Measurements from ENCODE around the gene MAML1. TPM values are rescaled to one million over a fixed set of nuclear protein-coding genes. Genes with fewer than 3 reads are reported as not detected.
A peak's percentile ranks its signal among the peaks of the same experiment; 100 is the strongest.

The MAML1 gene
- total RNA-seq, 1 experiment from 2014 or later = 42.2 TPM

DNA sequence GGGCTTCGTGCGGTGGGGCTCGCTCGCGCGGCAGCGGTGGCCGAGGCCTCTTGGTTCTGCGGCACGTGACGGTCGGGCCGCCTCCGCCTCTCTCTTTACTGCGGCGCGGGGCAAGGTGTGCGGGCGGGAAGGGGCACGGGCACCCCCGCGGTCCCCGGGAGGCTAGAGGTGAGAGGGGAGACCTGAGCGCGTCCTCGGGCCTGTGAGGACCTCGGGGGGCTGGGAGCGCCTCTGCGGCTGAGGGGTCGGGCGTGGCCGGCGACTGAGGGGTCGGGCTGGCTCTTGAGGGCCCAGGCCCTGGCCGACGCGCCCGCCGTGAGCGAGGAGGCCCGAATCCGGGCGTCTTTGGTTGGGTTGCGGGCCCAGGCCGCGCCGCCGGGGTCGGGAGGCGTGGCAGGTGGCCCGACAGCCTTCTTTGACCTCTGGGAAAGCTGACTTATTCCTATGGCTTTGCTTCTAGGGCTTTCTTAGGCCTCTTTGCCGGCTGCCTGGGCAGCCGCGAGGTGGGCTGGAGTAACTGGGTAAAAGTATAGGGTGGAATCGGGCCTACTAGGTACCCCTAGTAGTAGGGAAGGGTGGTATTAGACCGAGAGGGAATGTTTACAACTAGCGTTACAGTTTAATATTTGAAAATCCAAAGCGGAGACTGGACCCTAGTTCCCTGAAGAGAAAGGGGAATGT is 33.5 kb upstream of the MAML1 start, which contains the start of gene CANX (continued):
- no peak for TF ChIP-seq ARID4B (CRISPR knock-in tag; IDR thresholded peaks at IDR 0.05; ENCODE audit: borderline replicate concordance)
- TF ChIP-seq MAX (CRISPR knock-in tag; IDR thresholded peaks at IDR 0.05) = peak; percentile 96; the same call in 1 of the 2 replicates
- no peak for TF ChIP-seq NFYB (CRISPR knock-in tag; conservative IDR thresholded peaks at IDR 0.05; ENCODE audit: low read depth)
- no peak for TF ChIP-seq GTF2I (CRISPR knock-in tag; conservative IDR thresholded peaks at IDR 0.05)
- TF ChIP-seq, protein P1, sequence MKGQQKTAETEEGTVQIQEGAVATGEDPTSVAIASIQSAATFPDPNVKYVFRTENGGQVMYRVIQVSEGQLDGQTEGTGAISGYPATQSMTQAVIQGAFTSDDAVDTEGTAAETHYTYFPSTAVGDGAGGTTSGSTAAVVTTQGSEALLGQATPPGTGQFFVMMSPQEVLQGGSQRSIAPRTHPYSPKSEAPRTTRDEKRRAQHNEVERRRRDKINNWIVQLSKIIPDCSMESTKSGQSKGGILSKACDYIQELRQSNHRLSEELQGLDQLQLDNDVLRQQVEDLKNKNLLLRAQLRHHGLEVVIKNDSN (CRISPR knock-in tag; IDR thresholded peaks at IDR 0.05) = peak; percentile 96
- TF ChIP-seq ZNF423 (CRISPR knock-in tag; IDR thresholded peaks at IDR 0.05) = no peak
- peak; percentile 52; the same call in 1 of the 2 replicates for TF ChIP-seq SP1 (CRISPR knock-in tag; conservative IDR thresholded peaks at IDR 0.05)
- TF ChIP-seq SMAD3 (CRISPR knock-in tag; IDR thresholded peaks at IDR 0.05; ENCODE audit: borderline replicate concordance) = 0 out of 2 replicates have a peak, but pooled peaks have one; percentile 50
- 0 out of 2 replicates have a peak, but pooled peaks have one; percentile 27 for TF ChIP-seq EMX1 (CRISPR knock-in tag; IDR thresholded peaks at IDR 0.05)
- TF ChIP-seq PREB (CRISPR knock-in tag; IDR thresholded peaks at IDR 0.05; ENCODE audit: borderline replicate concordance) = no peak
- no peak for TF ChIP-seq FOXK1 (CRISPR knock-in tag; IDR thresholded peaks at IDR 0.05)
- TF ChIP-seq ETV6 (CRISPR knock-in tag; IDR thresholded peaks at IDR 0.05) = peak; percentile 16
- TF ChIP-seq TCF7 (CRISPR knock-in tag; IDR thresholded peaks at IDR 0.05; ENCODE audit: low read depth) = 0 out of 2 replicates have a peak, but pooled peaks have one; percentile 27
- TF ChIP-seq, protein P2, sequence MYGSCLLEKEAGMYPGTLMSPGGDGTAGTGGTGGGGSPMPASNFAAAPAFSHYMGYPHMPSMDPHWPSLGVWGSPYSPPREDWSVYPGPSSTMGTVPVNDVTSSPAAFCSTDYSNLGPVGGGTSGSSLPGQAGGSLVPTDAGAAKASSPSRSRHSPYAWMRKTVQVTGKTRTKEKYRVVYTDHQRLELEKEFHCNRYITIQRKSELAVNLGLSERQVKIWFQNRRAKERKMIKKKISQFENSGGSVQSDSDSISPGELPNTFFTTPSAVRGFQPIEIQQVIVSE (CRISPR knock-in tag; IDR thresholded peaks at IDR 0.05; ENCODE audit: borderline replicate concordance) = no peak
- peak; percentile 57; the same call in 1 of the 2 replicates for TF ChIP-seq ZNF416 (CRISPR knock-in tag; IDR thresholded peaks at IDR 0.05)
- TF ChIP-seq CBFB (CRISPR knock-in tag; IDR thresholded peaks at IDR 0.05; ENCODE audit: low read depth) = no peak
- TF ChIP-seq, protein P3, sequence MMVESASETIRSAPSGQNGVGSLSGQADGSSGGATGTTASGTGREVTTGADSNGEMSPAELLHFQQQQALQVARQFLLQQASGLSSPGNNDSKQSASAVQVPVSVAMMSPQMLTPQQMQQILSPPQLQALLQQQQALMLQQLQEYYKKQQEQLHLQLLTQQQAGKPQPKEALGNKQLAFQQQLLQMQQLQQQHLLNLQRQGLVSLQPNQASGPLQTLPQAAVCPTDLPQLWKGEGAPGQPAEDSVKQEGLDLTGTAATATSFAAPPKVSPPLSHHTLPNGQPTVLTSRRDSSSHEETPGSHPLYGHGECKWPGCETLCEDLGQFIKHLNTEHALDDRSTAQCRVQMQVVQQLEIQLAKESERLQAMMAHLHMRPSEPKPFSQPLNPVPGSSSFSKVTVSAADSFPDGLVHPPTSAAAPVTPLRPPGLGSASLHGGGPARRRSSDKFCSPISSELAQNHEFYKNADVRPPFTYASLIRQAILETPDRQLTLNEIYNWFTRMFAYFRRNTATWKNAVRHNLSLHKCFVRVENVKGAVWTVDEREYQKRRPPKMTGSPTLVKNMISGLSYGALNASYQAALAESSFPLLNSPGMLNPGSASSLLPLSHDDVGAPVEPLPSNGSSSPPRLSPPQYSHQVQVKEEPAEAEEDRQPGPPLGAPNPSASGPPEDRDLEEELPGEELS (CRISPR knock-in tag; IDR thresholded peaks at IDR 0.05) = 0 out of 2 replicates have a peak, but pooled peaks have one; percentile 46
- peak; percentile 37; the same call in 1 of the 2 replicates for TF ChIP-seq ZNF232 (CRISPR knock-in tag; IDR thresholded peaks at IDR 0.05)
- 0 out of 2 replicates have a peak, but pooled peaks have one; percentile 71 for TF ChIP-seq NR3C1 (CRISPR knock-in tag; conservative IDR thresholded peaks at IDR 0.05; ENCODE audit: low read depth)
- TF ChIP-seq KAT7 (CRISPR knock-in tag; IDR thresholded peaks at IDR 0.05; ENCODE audit: borderline replicate concordance) = 0 out of 2 replicates have a peak, but pooled peaks have one; percentile 18
- TF ChIP-seq PRRX2 (CRISPR knock-in tag; IDR thresholded peaks at IDR 0.05) = 0 out of 2 replicates have a peak, but pooled peaks have one; percentile 26
- TF ChIP-seq STAT6 (CRISPR knock-in tag; conservative IDR thresholded peaks at IDR 0.05; ENCODE audit: low read depth) = no peak
- TF ChIP-seq, protein P4, sequence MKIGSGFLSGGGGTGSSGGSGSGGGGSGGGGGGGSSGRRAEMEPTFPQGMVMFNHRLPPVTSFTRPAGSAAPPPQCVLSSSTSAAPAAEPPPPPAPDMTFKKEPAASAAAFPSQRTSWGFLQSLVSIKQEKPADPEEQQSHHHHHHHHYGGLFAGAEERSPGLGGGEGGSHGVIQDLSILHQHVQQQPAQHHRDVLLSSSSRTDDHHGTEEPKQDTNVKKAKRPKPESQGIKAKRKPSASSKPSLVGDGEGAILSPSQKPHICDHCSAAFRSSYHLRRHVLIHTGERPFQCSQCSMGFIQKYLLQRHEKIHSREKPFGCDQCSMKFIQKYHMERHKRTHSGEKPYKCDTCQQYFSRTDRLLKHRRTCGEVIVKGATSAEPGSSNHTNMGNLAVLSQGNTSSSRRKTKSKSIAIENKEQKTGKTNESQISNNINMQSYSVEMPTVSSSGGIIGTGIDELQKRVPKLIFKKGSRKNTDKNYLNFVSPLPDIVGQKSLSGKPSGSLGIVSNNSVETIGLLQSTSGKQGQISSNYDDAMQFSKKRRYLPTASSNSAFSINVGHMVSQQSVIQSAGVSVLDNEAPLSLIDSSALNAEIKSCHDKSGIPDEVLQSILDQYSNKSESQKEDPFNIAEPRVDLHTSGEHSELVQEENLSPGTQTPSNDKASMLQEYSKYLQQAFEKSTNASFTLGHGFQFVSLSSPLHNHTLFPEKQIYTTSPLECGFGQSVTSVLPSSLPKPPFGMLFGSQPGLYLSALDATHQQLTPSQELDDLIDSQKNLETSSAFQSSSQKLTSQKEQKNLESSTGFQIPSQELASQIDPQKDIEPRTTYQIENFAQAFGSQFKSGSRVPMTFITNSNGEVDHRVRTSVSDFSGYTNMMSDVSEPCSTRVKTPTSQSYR (CRISPR knock-in tag; IDR thresholded peaks at IDR 0.05) = no peak

Measured in WTC11 (cell line).